Posterior cingulate gyrus (tissue), 11 donors: ENCODE data around the gene RALGPS1.

Source experiments
- DNase-seq, 10 donors: peaks; one replicate each; pipeline versions ENCODE4 v3.0.0 to v3.0.0-alpha.2; 2020 to 2021; ENCODE audit warnings: mixed read lengths in 3 of 10
- intact Hi-C: fragments of 100-400 bp; cut with DNase I; formaldehyde crosslinking; loops from one replicate; pipeline ENCODE4 v1.15.1; 2023

RALGPS1 gene

DNA sequence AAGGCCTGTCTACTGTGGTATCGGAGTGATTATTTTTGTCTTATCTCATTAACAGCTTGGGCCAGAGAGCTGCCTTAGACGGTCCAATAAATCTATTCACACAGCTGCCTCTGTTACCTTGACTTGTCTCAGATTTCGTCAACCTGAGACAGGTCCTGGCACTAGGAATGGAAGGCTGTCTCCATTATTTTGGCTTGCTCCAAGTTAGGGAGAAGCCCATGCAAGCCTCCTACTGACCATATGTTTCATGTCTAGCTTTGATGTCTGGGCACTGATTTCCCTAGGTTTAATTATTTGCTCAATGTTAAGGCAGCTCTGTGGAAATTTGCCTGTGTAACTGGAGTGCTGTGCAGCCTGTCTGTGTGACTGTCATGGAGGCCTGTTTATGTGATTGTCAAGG lies 12.4 kb upstream of the RALGPS1 start:
- intact Hi-C loops: no loop called here
- no peak for DNase-seq

DNA sequence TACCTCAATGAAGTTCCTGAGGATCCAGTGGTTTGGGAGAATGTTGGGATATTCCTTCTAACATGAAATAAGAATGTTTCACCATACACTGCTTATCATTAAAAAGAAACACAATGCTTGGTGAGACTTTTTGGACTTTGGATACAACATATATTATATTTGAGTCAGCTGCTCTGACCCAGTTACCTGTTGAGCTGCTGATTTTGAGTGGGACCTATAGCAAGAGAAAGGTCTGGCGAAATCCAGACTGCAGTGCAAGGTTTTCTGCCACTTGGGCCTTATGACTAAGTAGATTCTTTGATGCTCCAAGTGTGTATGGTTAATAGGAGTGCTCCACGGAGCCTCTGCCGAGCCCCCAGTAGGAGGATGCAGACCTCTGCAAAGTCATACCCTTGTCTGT lies 10.0 kb upstream of the RALGPS1 start:
- intact Hi-C loops: no loop called here

GRCh38 chr9:126906091-126906490 lies 8.5 kb upstream of the RALGPS1 start:
- intact Hi-C loops: no loop called here
- no peak for DNase-seq

More for the DNA sequence above, 10.0 kb upstream of the RALGPS1 start:
- DNase-seq: no peak

DNA sequence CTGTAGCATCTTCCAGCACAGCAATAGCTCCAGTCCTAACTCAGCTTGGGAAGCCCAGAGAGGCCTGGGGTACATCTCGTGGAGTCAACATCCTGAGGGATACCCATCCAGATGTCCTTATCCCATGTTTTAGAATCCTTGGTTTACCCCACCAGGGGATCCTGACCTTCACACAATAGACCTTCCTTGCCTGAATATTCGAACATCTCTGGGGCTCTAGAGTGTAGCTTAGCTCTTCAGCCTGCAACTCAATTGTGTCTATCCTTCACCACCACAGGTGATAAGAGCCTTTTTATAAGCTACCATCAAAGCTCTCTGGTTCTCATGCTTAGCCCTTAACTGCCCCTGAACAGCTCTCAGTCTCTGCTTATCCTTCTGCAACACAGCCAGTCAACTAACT lies 7.5 kb upstream of the RALGPS1 start:
- no peak for DNase-seq
- intact Hi-C loops: no loop called here

DNA sequence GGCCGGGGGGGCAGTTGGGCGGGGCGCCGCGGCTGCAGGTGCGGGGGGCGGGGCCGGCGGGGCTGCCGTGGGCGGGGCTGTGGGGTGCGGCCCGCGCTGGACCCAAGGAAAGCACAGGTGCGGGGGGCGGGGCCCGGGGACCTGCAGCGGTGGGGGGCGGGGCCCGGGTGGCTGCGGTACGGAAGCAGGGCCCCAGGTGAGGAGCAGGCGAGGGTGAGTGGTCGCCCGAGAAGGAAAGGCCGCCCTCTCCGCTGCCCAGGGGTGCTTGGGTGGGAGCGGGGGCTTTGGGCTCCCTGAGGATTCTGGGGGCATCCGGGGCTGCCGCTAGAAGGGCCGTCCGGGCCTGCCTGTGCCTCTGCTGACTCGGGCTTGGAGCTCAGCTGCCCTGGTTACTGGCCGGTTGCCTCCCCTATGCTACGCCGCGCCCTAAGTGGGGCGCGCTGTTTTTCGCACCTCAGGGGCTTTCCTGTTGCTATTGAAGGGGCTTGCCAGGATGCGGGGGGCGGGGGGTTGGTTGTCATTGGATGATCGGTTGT lies 767 bp downstream of the RALGPS1 start:
- peak in 2 of 10 donors; percentile 77 to 87 for DNase-seq
- intact Hi-C loops: no loop called here

DNA sequence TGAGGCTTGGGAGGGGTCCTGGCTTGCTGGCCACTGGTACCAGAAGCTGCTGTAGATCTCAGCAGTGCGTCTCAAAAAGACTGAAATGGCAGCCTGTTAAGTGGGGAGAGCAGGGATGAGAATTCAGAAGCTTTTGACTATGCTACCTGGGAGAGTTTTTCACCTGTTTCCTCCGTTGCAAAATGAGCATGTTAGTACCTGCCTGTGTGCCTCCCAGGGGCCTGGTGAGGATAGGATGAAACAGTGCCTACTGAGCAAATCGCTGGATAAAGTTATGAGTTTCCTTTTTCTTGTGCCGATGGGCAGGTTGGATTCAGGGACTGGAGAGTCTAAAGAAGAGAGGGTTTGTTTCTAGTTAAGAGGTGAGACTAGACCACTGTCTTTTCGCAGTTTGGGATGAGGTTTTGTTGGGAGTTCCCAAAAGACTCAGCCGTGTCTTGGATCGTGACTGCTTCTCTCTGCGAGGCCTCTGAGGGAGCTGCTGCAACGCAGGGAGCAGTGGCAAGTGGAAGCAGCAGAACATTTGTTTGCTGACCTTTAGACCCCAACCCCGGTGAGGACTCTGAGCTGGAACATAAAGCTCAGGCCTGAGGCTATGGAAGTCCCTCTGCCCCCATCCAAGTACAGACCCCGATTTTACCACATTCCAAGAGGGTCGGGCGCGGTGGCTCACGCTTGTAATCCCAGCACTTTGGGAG lies 1.4 kb downstream of the RALGPS1 start:
- intact Hi-C loops: no loop called here
- no peak for DNase-seq

DNA sequence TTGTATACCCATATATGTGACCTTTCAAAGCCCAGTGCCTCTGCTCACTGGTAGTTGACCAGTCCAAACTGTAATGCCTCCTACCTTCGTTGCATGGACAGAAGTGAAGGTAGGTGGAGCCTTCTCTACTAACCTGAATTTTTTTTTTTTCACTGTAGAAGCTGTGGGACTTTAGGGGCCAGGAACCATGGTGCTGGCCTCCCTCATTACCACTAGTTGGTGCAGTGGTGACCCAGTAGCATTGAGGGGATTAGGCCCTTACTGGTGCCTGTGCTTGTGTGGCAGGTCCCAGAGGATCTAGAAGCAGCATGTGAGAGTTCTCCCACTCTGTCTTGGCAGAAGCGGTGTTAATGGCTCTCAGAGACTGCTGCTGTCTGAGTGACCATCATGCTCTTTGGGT lies 2.3 kb downstream of the RALGPS1 start:
- no peak for DNase-seq
- intact Hi-C loops: no loop called here

- intact Hi-C loops: no loop called here
- no peak for DNase-seq
Observed at GRCh38 chr9:126919193-126919592, 4.6 kb downstream of the RALGPS1 start.

DNA sequence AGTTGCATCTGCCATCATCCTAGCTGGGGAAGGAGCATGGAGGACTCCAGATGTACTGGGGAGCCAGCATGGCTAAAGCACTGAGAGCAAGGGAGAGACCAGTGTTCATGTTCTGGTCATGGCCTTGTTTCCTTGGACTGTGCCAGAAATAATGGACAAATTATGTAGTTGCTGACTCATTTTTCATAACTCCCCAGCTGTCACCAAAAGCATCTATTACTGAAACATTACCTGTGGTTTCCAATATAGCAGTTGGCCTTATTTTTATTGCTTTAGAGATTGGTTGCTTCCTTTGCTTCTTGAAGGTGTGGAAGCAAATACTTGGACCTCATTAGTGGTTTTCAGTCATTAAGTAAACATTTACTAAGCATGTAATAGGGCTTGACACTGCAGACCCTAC lies 11.3 kb downstream of the RALGPS1 start:
- no peak for DNase-seq
- intact Hi-C loops: no loop called here

GRCh38 chr9:126926364-126926763 lies 11.8 kb downstream of the RALGPS1 start:
- intact Hi-C loops: no loop called here
- DNase-seq: no peak

GRCh38 chr9:126927419-126927818 lies 12.8 kb downstream of the RALGPS1 start:
- intact Hi-C loops: no loop called here
- no peak for DNase-seq

- intact Hi-C loops: no loop called here
- DNase-seq: peak in 1 of 10 donors; percentile 82
Observed at GRCh38 chr9:126932871-126933321, 18.3 kb downstream of the RALGPS1 start.

GRCh38 chr9:126933334-126933980 lies 18.9 kb downstream of the RALGPS1 start:
- DNase-seq: no peak
- intact Hi-C loops: no loop called here

DNA sequence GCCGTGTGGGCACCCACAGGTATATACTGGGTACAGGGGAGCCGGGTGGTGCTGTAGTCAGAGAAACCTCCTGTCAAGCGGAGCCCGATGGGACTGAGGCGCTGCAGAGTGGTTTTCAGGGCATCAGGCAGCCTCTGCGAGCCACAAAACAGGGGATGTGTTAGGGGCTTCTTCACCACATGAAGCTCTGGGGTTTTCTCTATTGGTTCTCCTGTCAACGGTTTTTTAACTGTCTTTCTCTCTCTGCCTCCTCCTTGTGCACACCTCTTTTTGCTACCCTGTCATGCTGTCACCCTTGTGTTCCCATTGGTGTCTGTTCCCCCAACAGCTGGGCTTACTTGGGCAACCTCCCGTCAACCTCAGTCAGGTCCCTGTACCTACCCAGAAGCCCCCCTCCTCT lies 19.9 kb downstream of the RALGPS1 start:
- no peak for DNase-seq
- intact Hi-C loops: no loop called here

- intact Hi-C loops: no loop called here
Observed at GRCh38 chr9:126935630-126936029, 21.0 kb downstream of the RALGPS1 start.

DNA sequence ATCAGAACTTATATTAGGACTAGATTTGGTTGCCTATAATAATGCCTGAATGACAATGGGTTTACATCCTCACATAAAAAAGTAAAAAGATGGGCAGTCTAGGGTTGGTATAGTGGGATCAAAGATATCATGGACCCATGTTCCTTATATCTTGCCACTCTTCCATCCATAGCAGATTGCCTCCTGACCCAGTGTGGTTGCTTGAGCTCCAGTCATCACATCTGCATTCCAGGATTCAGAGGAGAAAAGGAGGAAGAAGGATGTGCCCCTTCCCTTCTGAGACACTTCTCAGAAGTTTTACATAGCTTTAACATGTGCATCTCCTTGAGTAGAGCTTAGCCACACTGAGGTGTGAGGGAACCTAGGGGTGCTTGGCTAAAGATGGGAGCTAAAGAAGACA lies 22.9 kb downstream of the RALGPS1 start:
- intact Hi-C loops: no loop called here

More at GRCh38 chr9:126935630-126936029, 21.0 kb downstream of the RALGPS1 start:
- DNase-seq: no peak

GRCh38 chr9:126938327-126938726 lies 23.7 kb downstream of the RALGPS1 start:
- DNase-seq: no peak
- intact Hi-C loops: no loop called here

More for the DNA sequence above, 22.9 kb downstream of the RALGPS1 start:
- DNase-seq: no peak

DNA sequence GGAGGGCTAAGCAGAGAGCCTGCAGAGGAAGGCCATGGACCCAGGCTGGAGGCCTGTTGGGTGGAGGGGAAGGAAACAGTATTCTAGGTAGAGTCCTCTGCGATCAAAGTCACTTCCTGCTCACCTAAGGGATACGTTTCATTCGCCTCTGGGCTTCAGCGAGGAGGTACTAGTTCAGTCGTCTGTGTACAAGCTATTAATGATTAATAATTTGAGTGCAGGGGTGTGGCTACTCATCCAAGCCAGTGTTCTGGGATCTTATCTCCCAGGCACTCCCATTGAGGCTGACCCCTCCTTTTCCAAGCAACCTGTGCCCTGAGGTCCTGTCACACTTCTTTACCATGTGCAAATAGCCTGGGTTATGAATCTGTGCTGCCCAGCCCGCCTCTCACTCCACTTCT lies 25.2 kb downstream of the RALGPS1 start:
- intact Hi-C loops: loop anchor here (1.0 kb wide), 1 partner anchor 259 kb away; no protein-coding TSS in a partner anchor
- DNase-seq: no peak

DNA sequence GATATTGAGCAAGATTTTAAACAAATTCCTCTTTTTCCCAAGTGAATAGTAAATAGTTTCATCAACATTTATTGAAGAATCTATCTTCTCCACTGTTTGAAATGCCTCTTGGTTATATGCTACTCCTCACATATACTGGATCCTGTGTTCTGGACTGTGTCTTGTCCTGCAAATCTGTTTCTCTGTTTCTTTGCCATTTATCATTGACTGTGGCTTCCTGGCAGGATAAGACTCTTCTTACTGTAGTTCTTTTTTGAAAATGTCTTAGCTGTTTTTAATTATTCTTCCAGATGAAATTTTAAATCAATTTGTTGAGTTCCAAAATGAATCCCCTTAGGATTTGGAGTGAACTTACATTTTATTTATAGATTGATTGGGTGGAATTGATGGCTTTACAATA lies 27.8 kb downstream of the RALGPS1 start:
- DNase-seq: no peak
- intact Hi-C loops: no loop called here

DNA sequence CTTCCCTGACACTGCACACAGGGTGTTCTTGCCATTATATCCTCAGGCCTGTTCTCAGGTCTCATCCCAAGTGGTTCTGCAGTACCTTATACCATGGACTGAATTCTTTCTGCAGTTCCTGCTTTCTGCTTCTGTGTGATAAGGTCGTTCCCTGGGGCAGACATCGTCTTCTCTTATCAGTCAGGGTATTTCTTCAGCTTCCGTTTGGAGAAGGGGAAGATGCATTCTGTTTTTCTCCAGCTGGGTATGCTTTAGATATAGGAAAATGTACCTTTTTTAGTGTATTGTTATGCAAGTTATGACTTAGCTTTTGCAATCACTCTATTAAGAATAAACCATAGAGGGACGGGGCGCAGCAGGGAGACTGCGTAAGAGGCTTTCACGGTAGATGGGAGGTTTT lies 31.1 kb downstream of the RALGPS1 start:
- intact Hi-C loops: no loop called here
- no peak for DNase-seq

- no peak for DNase-seq
- intact Hi-C loops: no loop called here
Observed at GRCh38 chr9:126947529-126947928, 32.9 kb downstream of the RALGPS1 start.
